Activated CD8-positive, alpha-beta memory T cell treated with anti-CD3 and anti-CD28 coated beads, Interleukin-2, amount 50 U/mL, for 1 hour (primary cell): Measurements from ENCODE around the gene PAQR5.
"Not testable (repeated sequence)": the region's sequence is repeated elsewhere in the genome, so short reads cannot be mapped to it uniquely, and the experiment has no call there.

Experiments used
- DNase-seq: peaks from one replicate; pipeline ENCODE4 v3.0.0-alpha.2; 2020; ENCODE audit errors: extremely low read depth

The PAQR5 gene, protein sequence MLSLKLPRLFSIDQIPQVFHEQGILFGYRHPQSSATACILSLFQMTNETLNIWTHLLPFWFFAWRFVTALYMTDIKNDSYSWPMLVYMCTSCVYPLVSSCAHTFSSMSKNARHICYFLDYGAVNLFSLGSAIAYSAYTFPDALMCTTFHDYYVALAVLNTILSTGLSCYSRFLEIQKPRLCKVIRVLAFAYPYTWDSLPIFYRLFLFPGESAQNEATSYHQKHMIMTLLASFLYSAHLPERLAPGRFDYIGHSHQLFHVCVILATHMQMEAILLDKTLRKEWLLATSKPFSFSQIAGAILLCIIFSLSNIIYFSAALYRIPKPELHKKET

DNA sequence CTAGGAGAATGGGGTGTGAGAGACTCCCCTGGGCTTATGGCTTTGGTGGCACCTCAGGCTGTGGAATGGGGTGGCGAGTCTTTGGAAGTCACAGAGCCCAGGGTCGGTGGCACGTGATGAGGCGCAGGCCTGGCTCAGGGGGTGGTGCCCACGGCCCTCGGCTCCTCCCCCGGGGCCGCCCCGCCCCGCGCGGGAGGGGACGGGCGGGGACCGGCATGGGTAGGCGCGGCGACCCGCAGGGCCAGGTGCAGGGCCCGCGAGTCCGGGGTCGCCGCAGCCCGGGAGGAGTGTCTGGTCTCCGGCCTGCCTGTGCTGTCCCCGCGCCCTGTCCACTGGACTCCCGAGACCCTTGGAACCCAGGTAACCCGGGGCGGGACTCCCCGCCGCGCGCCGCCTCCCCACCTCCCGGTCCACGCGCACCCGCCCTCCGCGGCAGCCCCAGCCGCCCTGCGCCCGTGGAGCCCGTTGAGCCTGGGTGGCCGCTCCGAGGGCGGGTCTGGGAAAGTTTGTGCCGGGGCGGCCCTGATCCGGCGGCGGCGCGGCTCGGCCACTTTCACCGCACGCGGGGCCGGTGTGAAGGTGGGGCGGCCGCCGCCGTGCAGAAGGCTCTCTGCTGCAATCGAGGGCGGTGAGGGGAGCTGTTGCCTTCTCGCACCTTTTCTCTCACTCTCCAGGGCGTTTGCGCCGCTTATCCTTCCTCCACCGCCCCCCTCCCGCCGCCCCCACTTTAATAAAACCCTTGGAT is at the start of gene PAQR5:
Gene PAQR5, plus strand, starts transcription at position 216 of the 745 bp plus-strand sequence. CDS start 61,169 bp downstream, outside the sequence.
- no peak for DNase-seq

- no peak for DNase-seq
Measured at GRCh38 chr15:69253156-69253555, 45.6 kb upstream of the PAQR5 start.

DNA sequence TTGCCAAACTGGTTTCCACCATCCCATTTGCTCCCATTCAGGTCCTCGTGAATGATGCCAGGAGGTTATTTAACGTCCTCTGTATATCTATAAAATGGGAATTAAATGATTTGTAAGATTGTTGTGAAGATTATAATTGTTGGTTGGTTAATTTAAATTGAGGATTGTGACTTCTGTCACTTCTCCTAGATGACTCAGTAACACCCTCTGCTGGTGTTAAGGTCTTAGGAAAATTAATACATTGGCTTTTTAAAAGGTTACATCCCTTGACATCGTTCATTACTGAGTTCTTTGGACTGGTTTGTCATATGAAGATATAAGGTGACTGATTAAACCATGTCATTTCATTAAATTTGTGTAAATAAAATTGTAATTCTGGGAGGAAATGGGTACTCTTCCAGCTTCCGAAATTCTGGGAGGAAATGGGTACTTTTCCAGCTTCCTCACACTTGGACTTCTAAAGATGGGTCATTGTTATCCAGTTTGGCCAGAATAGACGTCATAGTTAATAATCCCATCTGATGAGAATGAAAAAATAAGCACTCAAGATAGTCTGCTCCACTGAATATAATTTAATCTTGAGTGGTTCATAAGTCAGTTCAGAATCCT is 33.3 kb upstream of the PAQR5 start:
- no peak for DNase-seq

DNA sequence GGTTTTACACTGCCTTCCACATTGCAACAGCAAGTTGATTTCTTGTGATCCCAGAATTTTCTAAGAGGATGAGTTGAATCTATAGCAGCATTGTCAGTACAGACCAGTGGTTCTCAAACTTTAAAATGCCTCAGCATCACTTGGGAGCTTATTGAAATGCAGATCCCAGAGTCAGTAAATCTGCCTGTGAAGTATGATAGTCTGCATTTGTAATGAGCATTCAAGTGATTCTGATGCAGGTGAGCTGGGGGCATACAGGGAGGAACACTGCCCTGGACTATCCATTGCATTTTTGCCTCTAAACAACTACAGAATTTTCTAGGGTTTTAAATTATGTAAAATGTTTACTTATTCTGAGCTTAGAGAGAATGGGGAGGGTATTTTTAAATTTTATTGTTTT is 27.5 kb upstream of the PAQR5 start:
- no peak for DNase-seq

- no peak for DNase-seq
Measured at GRCh38 chr15:69272139-69272538, 26.6 kb upstream of the PAQR5 start.

GRCh38 chr15:69272891-69273290 is 25.8 kb upstream of the PAQR5 start:
- no peak for DNase-seq

- DNase-seq: no peak
Measured at GRCh38 chr15:69275074-69275670, 23.5 kb upstream of the PAQR5 start.

- DNase-seq: no peak
Measured at GRCh38 chr15:69275933-69276560, 22.7 kb upstream of the PAQR5 start.

GRCh38 chr15:69277316-69277715 is 21.4 kb upstream of the PAQR5 start:
- no peak for DNase-seq

DNA sequence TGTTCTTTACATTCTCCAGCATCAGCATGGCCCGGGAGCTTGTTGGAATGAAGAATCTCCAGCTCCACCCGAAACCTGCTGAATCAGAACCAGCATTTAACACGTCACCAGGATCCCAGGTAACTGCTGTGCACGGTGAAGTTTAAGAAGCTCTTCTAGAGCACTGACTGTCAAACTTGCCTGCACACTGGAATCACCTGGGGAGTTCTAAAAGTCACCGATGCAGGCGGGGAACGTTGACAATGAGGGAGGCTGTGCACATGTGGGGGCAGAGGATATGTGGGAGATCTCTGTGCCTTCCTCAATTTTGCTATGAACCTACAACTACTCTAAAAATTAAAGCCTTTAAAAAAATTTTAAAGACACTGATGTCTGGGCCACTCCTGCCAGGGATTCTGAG is 19.1 kb upstream of the PAQR5 start:
- no peak for DNase-seq

- DNase-seq: no peak
Measured at GRCh38 chr15:69280783-69281182, 17.9 kb upstream of the PAQR5 start.

GRCh38 chr15:69282104-69282743 is 16.5 kb upstream of the PAQR5 start:
- DNase-seq: no peak

- DNase-seq: no peak
Measured at GRCh38 chr15:69285834-69286233, 12.9 kb upstream of the PAQR5 start.

GRCh38 chr15:69288011-69288410 is 10.7 kb upstream of the PAQR5 start:
- no peak for DNase-seq

GRCh38 chr15:69288531-69289341 is 10.0 kb upstream of the PAQR5 start:
- no peak for DNase-seq

- DNase-seq: no peak
Measured at GRCh38 chr15:69289342-69290146, 9.2 kb upstream of the PAQR5 start.

GRCh38 chr15:69290346-69291164 is 8.2 kb upstream of the PAQR5 start:
- DNase-seq: no peak

DNA sequence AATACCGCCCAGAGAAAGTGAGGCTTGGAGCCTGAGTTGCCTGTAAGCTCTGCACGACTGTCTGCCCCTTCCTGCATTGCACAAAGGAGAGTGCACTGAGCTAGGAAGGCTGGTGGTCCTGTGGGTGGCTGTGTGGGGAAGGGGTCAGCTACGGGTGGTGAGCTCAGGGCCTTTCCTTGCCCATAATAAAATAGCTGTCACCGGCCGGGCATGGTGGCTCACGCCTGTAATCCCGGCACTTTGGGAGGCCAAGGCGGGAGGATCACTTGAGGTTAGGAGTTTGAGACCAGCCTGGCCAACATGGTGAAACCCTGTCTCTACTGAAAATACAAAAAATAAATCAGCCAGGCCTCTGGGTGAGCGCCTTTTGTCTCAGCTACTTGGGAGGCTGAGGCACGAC is 7.1 kb upstream of the PAQR5 start:
- not testable (repeated sequence) for DNase-seq
